ENCODE data around the gene ATF6B. TPM values are rescaled to one million over a fixed set of nuclear protein-coding genes. Genes with fewer than 3 reads are reported as not detected.

The ATF6B gene
- total and polyA plus RNA-seq, 8 donors: 30.2 to 68.0 (median 39.1) TPM

DNA sequence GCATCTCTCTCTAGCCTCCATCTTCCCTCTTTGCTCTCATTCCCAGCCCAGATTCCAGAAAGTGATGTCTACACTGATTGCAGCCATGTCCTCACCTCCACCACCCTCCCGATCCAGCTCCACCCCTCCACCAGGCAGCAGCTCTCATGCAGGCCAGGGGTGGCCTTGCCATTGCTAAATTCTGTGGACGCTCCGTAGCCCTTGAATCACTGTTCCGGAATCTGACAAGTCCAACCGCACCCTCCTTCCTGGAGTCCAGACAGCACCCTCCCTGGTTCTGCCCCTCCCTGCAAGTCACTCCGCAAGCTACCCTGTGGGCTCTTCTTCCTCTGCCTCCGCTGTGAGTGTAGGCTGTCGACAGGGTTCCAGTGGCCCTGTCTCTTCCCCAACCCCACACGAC, 45.1 kb downstream of the ATF6B start:
- WGBS, 2 donors: 52 to 70% methylated on average over 9 of the region's 9 CpGs
- ATAC-seq (peak in 2 of 4 donors; percentile 12 to 39), DNase-seq (no peak), FAIRE-seq (no peak)
- no peaks in the 10 kb centered on the region for H3K27me3 ChIP-seq
- intact Hi-C loops (cut with DNase I): no loop called here
- H3K27ac ChIP-seq: no peak overlapping the region
- H3K36me3 ChIP-seq: no peaks in the 10 kb centered on the region
- no peak for TF ChIP-seq CTCF (IDR thresholded peaks at IDR 0.05)
- no peaks in the 10 kb centered on the region for H3K4me1 ChIP-seq
- no peak overlapping the region for H3K4me3 ChIP-seq
- H3K9me3 ChIP-seq: no peaks in the 10 kb centered on the region

DNA sequence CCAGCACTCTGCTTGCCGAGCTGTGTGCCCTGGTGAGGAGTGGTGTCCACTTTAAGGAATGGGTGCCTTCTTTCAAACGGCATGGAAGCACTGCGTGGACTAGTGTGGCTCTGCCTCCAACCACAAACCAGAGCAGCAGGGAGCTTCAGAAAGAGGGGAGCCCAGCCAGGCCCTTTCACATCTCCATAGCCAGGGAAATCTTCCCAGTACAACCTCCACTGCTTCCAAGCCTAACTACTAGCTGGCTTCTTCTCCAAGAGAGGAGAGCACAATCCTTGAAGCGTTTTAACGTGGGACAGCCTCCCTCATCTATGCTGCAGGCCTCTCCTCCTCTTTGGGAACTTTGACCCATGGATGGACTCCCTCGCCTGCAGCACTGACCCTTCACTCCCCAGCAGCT, 45.6 kb downstream of the ATF6B start:
- no peak overlapping the region for H3K27ac ChIP-seq

GRCh38 chr6:32081168-32081990, 46.7 kb downstream of the ATF6B start:
- Histone ChIP-seq H3K4me3 (no peak overlapping the region), H3K9me3 (no peaks in the 10 kb centered on the region), H3K36me3 (no peaks in the 10 kb centered on the region), H3K4me1 (no peaks in the 10 kb centered on the region), H3K27ac (no peak overlapping the region), H3K27me3 (no peaks in the 10 kb centered on the region)
- 59 to 65% methylated on average over 22 of the region's 22 CpGs for WGBS, 2 donors
- FAIRE-seq (no peak), DNase-seq (peak in 1 of 6 donors; percentile 10), ATAC-seq (peak in 3 of 4 donors; percentile 32 to 47 (median 45))
- TF ChIP-seq CTCF (IDR thresholded peaks at IDR 0.05): no peak
- intact Hi-C loops (cut with DNase I): no loop called here

More for the DNA sequence above, 45.6 kb downstream of the ATF6B start:
- no peak for TF ChIP-seq CTCF (IDR thresholded peaks at IDR 0.05)
- intact Hi-C loops (cut with DNase I): no loop called here
- Histone ChIP-seq H3K4me1 (no peaks in the 10 kb centered on the region), H3K36me3 (no peaks in the 10 kb centered on the region), H3K27me3 (no peaks in the 10 kb centered on the region), H3K9me3 (no peaks in the 10 kb centered on the region), H3K4me3 (no peak overlapping the region)
- DNase-seq (no peak), FAIRE-seq (no peak), ATAC-seq (no peak)
- WGBS, 2 donors: 44 to 48% methylated on average over 6 of the region's 6 CpGs

DNA sequence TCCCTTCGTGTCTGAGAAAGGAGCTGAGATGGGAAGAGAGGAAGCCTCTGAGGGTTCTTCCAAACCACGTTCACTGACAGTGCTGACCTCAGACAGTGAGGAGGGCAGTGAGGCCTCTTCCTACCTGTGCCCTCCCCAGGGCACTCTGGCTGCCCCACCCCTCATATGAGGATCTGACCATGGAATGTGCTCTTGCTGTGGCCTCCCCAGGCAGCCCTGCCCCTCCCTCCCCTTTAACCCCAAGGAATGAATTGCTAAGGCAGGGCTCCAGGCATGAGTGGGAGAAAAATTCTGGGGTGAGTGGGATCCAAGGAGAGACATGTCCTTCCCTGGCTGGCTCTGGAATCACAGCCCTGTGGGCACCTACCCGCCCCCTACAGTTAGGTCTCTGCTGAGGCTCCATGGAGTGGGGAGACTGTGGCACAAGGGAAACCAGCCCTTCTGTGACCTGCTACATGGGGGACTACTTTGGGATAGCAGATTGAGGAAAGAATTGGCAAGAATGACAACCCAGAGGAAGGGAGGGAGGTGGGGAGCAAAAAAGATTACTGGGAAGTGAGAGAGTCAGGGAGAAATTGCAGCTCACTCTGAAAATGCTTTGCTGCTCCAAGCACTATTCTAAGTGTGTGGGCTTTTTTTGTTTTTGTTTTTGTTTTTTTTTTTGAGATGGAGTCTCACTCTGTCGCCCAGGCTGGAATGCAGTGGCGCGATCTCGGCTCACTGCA, 48.3 kb downstream of the ATF6B start:
- no peaks in the 10 kb centered on the region for H3K9me3 ChIP-seq
- no peaks in the 10 kb centered on the region for H3K27me3 ChIP-seq
- intact Hi-C loops (cut with DNase I): no loop called here
- 61 to 71% methylated on average over 7 of the region's 7 CpGs for whole genome bisulfite sequencing, 2 donors
- DNase-seq (peak in 1 of 6 donors; percentile 8), ATAC-seq (no peak), FAIRE-seq (no peak)
- no peak overlapping the region for H3K27ac ChIP-seq
- H3K36me3 ChIP-seq: no peaks in the 10 kb centered on the region
- H3K4me1 ChIP-seq: no peaks in the 10 kb centered on the region
- H3K4me3 ChIP-seq: no peak overlapping the region
- no peak for TF ChIP-seq CTCF (IDR thresholded peaks at IDR 0.05)

Measured in pancreas (tissue), 10 donors.